Testis (tissue), 2 donors: Measurements from ENCODE around the gene RSPO4.

ENCODE experiments used
- POLR2A ChIP-seq: fragments of 450-650 bp; IDR thresholded peaks from one replicate; pipeline ENCODE4 v1.6.1; 2017; ENCODE audit warnings: antibody characterized with exemption, mild to moderate bottlenecking, moderate library complexity
- TF ChIP-seq, protein P1 (sequence below), 3 experiments: fragments of 450-650 bp in 2 of 3; fragments of 200-600 bp in 1 of 3; sonication (generic) in 1 of 3; IDR thresholded peaks; one replicate each; pipeline ENCODE4 v1.5.1; 2016 to 2019; ENCODE audit warnings: antibody characterized with exemption in 3 of 3, mild to moderate bottlenecking in 2 of 3, moderate library complexity in 1 of 3

DNA sequence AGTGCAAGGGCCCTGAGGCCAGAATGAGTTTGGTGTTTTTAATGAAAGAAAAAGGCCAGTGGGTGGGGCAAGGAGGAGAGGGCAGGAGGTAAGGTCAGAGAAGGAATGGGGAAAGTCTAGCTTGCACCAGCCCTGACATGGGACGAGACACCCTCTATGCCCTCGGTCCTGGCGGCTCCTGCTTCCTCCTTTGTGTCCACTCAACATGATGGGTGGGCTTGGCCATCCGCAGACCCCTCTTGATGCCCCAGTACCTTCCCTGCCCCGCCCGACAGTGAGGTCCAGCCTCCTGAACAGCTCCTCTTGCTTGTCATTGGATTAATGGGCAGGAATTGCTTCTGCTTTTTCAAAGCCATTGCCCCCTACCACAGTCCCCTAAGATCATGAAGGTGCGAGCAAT is 52.4 kb downstream of the RSPO4 start:
- TF ChIP-seq, protein P1, sequence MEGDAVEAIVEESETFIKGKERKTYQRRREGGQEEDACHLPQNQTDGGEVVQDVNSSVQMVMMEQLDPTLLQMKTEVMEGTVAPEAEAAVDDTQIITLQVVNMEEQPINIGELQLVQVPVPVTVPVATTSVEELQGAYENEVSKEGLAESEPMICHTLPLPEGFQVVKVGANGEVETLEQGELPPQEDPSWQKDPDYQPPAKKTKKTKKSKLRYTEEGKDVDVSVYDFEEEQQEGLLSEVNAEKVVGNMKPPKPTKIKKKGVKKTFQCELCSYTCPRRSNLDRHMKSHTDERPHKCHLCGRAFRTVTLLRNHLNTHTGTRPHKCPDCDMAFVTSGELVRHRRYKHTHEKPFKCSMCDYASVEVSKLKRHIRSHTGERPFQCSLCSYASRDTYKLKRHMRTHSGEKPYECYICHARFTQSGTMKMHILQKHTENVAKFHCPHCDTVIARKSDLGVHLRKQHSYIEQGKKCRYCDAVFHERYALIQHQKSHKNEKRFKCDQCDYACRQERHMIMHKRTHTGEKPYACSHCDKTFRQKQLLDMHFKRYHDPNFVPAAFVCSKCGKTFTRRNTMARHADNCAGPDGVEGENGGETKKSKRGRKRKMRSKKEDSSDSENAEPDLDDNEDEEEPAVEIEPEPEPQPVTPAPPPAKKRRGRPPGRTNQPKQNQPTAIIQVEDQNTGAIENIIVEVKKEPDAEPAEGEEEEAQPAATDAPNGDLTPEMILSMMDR (IDR thresholded peaks at IDR 0.05), result no peak
- TF ChIP-seq POLR2A, result no peak
